WERI-Rb-1 (cell line): Measurements from ENCODE around the gene SORCS2.
"Not testable (repeated sequence)": the region's sequence is repeated elsewhere in the genome, so short reads cannot be mapped to it uniquely, and the experiment has no call there.

Experiments used
- DNase-seq: peaks from one replicate; pipeline ENCODE4 v3.0.0-alpha.2; 2020
- H3K27ac ChIP-seq: fragments of 250-450 bp; sonication (Bioruptor Pico); 2 replicates; pipeline ENCODE4 v1.5.1; 2020; ENCODE audit warnings: mild to moderate bottlenecking, moderate library complexity
- H3K27me3 ChIP-seq: fragments of 250-450 bp; sonication (Bioruptor Pico); 2 replicates; pipeline ENCODE4 v1.5.1; 2021; ENCODE audit warnings: mild to moderate bottlenecking, low read depth, moderate library complexity; ENCODE audit not compliant: insufficient read depth, severe bottlenecking
- H3K36me3 ChIP-seq: fragments of 250-450 bp; sonication (Bioruptor Pico); 2 replicates; pipeline ENCODE4 v1.5.1; 2020; ENCODE audit warnings: mild to moderate bottlenecking, moderate library complexity
- H3K4me3 ChIP-seq: 2 replicates; pipeline ENCODE4 v1.5.1; 2011; ENCODE audit warnings: low read depth, mild to moderate bottlenecking, control low read depth, low read length
- H3K9me3 ChIP-seq: fragments of 250-450 bp; sonication (Bioruptor Pico); 2 replicates; pipeline ENCODE4 v1.5.1; 2021; ENCODE audit warnings: mild to moderate bottlenecking, moderate library complexity; ENCODE audit not compliant: severe bottlenecking
- CTCF ChIP-seq: IDR thresholded peaks from 2 replicates; pipeline ENCODE4 v1.5.1; 2011; ENCODE audit warnings: low read depth, mild to moderate bottlenecking, control low read depth, inconsistent platforms, low read length

SORCS2 gene

GRCh38 chr4:7571701-7572100 is 379.4 kb downstream of the SORCS2 start:
- Histone ChIP-seq H3K27me3 (no peaks in the 10 kb centered on the region), H3K9me3 (peaks cover 13% of the 10 kb centered on the region), H3K27ac (no peak overlapping the region), H3K4me3 (no peak overlapping the region), H3K36me3 (peaks cover 19% of the 10 kb centered on the region)
- DNase-seq, result no peak
- no peak for TF ChIP-seq CTCF

- no peak for DNase-seq
- Histone ChIP-seq H3K9me3 (peaks cover 20% of the 10 kb centered on the region), H3K27me3 (no peaks in the 10 kb centered on the region), H3K27ac (no peak overlapping the region), H3K4me3 (no peak overlapping the region), H3K36me3 (peaks cover 22% of the 10 kb centered on the region)
- TF ChIP-seq CTCF, result no peak
These were observed 380.6 kb downstream of the SORCS2 start for GRCh38 chr4:7572894-7573293.

- H3K27ac ChIP-seq, result no peak overlapping the region
- TF ChIP-seq CTCF, result no peak
- H3K27me3 ChIP-seq, result no peaks in the 10 kb centered on the region
- no peak overlapping the region for H3K4me3 ChIP-seq
- DNase-seq, result no peak
- H3K36me3 ChIP-seq, result peaks cover 25% of the 10 kb centered on the region
- H3K9me3 ChIP-seq, result peaks cover 26% of the 10 kb centered on the region
These were observed 381.3 kb downstream of the SORCS2 start for GRCh38 chr4:7573576-7574091.

- Histone ChIP-seq H3K4me3 (no peak overlapping the region), H3K27me3 (no peaks in the 10 kb centered on the region), H3K36me3 (peaks cover 25% of the 10 kb centered on the region), H3K27ac (no peak overlapping the region), H3K9me3 (peaks cover 26% of the 10 kb centered on the region)
- no peak for DNase-seq
- no peak for TF ChIP-seq CTCF
These were observed 382.1 kb downstream of the SORCS2 start for GRCh38 chr4:7574287-7575014.

GRCh38 chr4:7575426-7575825 is 383.1 kb downstream of the SORCS2 start:
- DNase-seq, result no peak
- no peak overlapping the region for H3K27ac ChIP-seq
- peaks cover 26% of the 10 kb centered on the region for H3K9me3 ChIP-seq
- TF ChIP-seq CTCF, result no peak
- no peaks in the 10 kb centered on the region for H3K27me3 ChIP-seq
- H3K36me3 ChIP-seq, result peaks cover 25% of the 10 kb centered on the region
- no peak overlapping the region for H3K4me3 ChIP-seq

GRCh38 chr4:7577361-7578039 is 385.2 kb downstream of the SORCS2 start:
- H3K4me3 ChIP-seq, H3K27ac ChIP-seq, DNase-seq, H3K27me3 ChIP-seq: not testable (repeated sequence)
- peaks cover 25% of the 10 kb centered on the region for H3K36me3 ChIP-seq
- peaks cover 26% of the 10 kb centered on the region for H3K9me3 ChIP-seq
